SK-N-SH treated with all-trans-retinoic acid at 6 μM for 48 hours (cell line): ENCODE measurements around the gene WDR90.

Experiments used
- CSRNP3 ChIP-seq: fragments of 250-450 bp; sonication (Bioruptor Pico); IDR thresholded peaks from 2 replicates; pipeline ENCODE4 v1.5.1; 2021; ENCODE audit warnings: mild to moderate bottlenecking, moderate library complexity
- ESRRG ChIP-seq: fragments of 250-450 bp; sonication (Bioruptor Pico); IDR thresholded peaks from 2 replicates; pipeline ENCODE4 v1.6.1; 2021; ENCODE audit warnings: mild to moderate bottlenecking
- POU6F1 ChIP-seq: fragments of 250-450 bp; sonication (Bioruptor Pico); IDR thresholded peaks from 2 replicates; pipeline ENCODE4 v1.8.0; 2021; ENCODE audit warnings: low read depth, mild to moderate bottlenecking, moderate library complexity, borderline replicate concordance
- PPARA ChIP-seq: fragments of 250-450 bp; sonication (Bioruptor Pico); IDR thresholded peaks from 2 replicates; pipeline ENCODE4 v1.5.0; 2020; ENCODE audit warnings: mild to moderate bottlenecking, borderline replicate concordance
- ZFP3 ChIP-seq: fragments of 250-450 bp; sonication (Bioruptor Pico); IDR thresholded peaks from 2 replicates; pipeline ENCODE4 v1.5.0; 2020; ENCODE audit warnings: mild to moderate bottlenecking, moderate library complexity
- ZFP30 ChIP-seq: fragments of 450-650 bp; formaldehyde crosslinking; IDR thresholded peaks from 2 replicates; pipeline ENCODE4 v1.5.0; 2022; ENCODE audit warnings: mild to moderate bottlenecking, moderate library complexity
- ZNF565 ChIP-seq: fragments of 450-650 bp; formaldehyde crosslinking; conservative IDR thresholded peaks from 2 replicates; pipeline ENCODE4 v1.5.0; 2020; ENCODE audit warnings: low read depth, mild to moderate bottlenecking, moderate library complexity
- ZNF8 ChIP-seq: fragments of 450-650 bp; formaldehyde crosslinking; IDR thresholded peaks from 2 replicates; pipeline ENCODE4 v1.5.0; 2020; ENCODE audit warnings: mild to moderate bottlenecking, moderate library complexity

GRCh38 chr16:710500-711075 lies 61.4 kb downstream of the WDR90 start:
- TF ChIP-seq POU6F1 (CRISPR knock-in tag) (no peak), PPARA (no peak), CSRNP3 (CRISPR knock-in tag) (no peak), ESRRG (CRISPR knock-in tag) (no peak), ZFP30 (CRISPR knock-in tag) (no peak), ZNF8 (CRISPR knock-in tag) (no peak), ZNF565 (CRISPR knock-in tag) (no peak), ZFP3 (CRISPR knock-in tag) (no peak)
